CD4-positive, alpha-beta T cell (primary cell): ENCODE measurements around the gene ATP5MG. TPM values are rescaled to one million over a fixed set of nuclear protein-coding genes. Genes with fewer than 3 reads are reported as not detected.
A peak's percentile ranks its signal among the peaks of the same experiment; 100 is the strongest.

Experiments
- ATAC-seq: fragments of 200-7000 bp; cut with Tn5 transposase; one replicate; pipeline ENCODE4 v1.10.0; 2022; ENCODE audit warnings: mild to moderate bottlenecking; ENCODE audit not compliant: poor library complexity
- CTCF ChIA-PET: fragments of 350-600 bp; sonication (Branson Sonifier 250); formaldehyde crosslinking; loops from one replicate; lab custom pipeline; 2021; ENCODE audit warnings: antibody characterized with exemption, inconsistent platforms; lab: Charles Lee
- POLR2A ChIA-PET: fragments of 350-600 bp; sonication (Branson Sonifier 250); formaldehyde crosslinking; loops from one replicate; lab custom pipeline; 2021; ENCODE audit warnings: antibody characterized with exemption, inconsistent platforms; lab: Charles Lee
- DNase-seq, 14 experiments: peaks; one replicate each; pipeline ENCODE4 v3.0.0-alpha.2; 2013 to 2020; ENCODE audit warnings: mixed read lengths in 2 of 14
- H3K27ac ChIP-seq, 2 donors: one replicate each; pipeline versions ENCODE4 v1.5.1 to v1.7.0; 2013; ENCODE audit warnings: low read length in 2 of 2, low read depth in 1 of 2, mild to moderate bottlenecking in 1 of 2
- H3K27me3 ChIP-seq, 2 experiments: 1 replicate in 1 of 2; 2 replicates in 1 of 2; pipeline versions ENCODE4 v1.6.1 to v1.7.0; 2013; ENCODE audit warnings: low read length in 2 of 2, control low read depth in 1 of 2, mild to moderate bottlenecking in 1 of 2, moderate library complexity in 1 of 2; ENCODE audit not compliant: insufficient read depth in 2 of 2, control insufficient read depth in 1 of 2
- H3K36me3 ChIP-seq: one replicate; pipeline ENCODE4 v1.6.1; 2013; ENCODE audit warnings: low read length, control low read depth; ENCODE audit not compliant: insufficient read depth
- H3K4me1 ChIP-seq: one replicate; pipeline ENCODE4 v1.6.1; 2013; ENCODE audit warnings: low read length, control low read depth; ENCODE audit not compliant: insufficient read depth
- H3K4me3 ChIP-seq: one replicate; pipeline ENCODE4 v1.5.1; 2013; ENCODE audit warnings: mild to moderate bottlenecking, low read length, moderate library complexity
- H3K9me3 ChIP-seq, 2 experiments: 1 replicate in 1 of 2; 2 replicates in 1 of 2; pipeline versions ENCODE4 v1.6.1 to v1.7.0; 2013; ENCODE audit warnings: low read length in 2 of 2, mild to moderate bottlenecking in 2 of 2, control low read depth in 1 of 2, moderate library complexity in 1 of 2; ENCODE audit not compliant: control insufficient read depth in 1 of 2, insufficient read depth in 1 of 2
- H3K27ac Mint-ChIP-seq: one replicate; pipeline ENCODE4 v1.8.0; 2020; ENCODE audit warnings: mixed read lengths
- H3K27me3 Mint-ChIP-seq: one replicate; pipeline ENCODE4 v1.8.0; 2021; ENCODE audit warnings: mixed read lengths
- H3K36me3 Mint-ChIP-seq: one replicate; pipeline ENCODE4 v1.8.0; 2021; ENCODE audit warnings: low read depth, mixed read lengths
- H3K4me1 Mint-ChIP-seq: one replicate; pipeline ENCODE4 v1.8.0; 2021; ENCODE audit warnings: low read depth, mixed read lengths
- H3K4me3 Mint-ChIP-seq: one replicate; pipeline ENCODE4 v1.8.0; 2020; ENCODE audit warnings: mild to moderate bottlenecking, mixed read lengths
- H3K9me3 Mint-ChIP-seq: one replicate; pipeline ENCODE4 v1.8.0; 2020; ENCODE audit warnings: mixed read lengths
- CTCF ChIP-seq: fragments of 200-600 bp; IDR thresholded peaks from one replicate; pipeline ENCODE4 v1.8.0; 2022; ENCODE audit warnings: antibody characterized with exemption, mild to moderate bottlenecking
- intact Hi-C, 2 experiments: fragments of 100-400 bp; cut with DNase I in 1 of 2; cut with micrococcal nuclease in 1 of 2; formaldehyde crosslinking; loops; one replicate each; pipeline versions ENCODE4 v1.15.1 to v1.9.0; 2023 to 2025; cut with DNase I, micrococcal nuclease
- total RNA-seq, 174 experiments: library from RNA in 2 of 174; stranded (reverse) in 2 of 174; gene quantifications; one replicate each; pipeline ENCODE4 v1.2.3 and lab custom pipeline; 2021 to 2026

The ATP5MG gene
- total RNA-seq, 2 experiments from 2014 or later = 147 to 153 TPM

GRCh38 chr11:118449316-118449918 lies 48.0 kb downstream of the ATP5MG start:
- POLR2A ChIA-PET = interaction anchor here (1.4 kb wide), 1 partner anchor 14 kb away, joined by 3 read pairs; the partner anchor contains the start of gene KMT2A
- no peak overlapping the region for H3K4me3 Mint-ChIP-seq

GRCh38 chr11:118450451-118450850 lies 49.0 kb downstream of the ATP5MG start:
- intact Hi-C loops = no loop called here
- H3K27me3 ChIP-seq = no peaks in the 10 kb centered on the region
- ATAC-seq = no peak
- DNase-seq = no peak
- H3K36me3 ChIP-seq = peaks cover 36% of the 10 kb centered on the region
- H3K9me3 Mint-ChIP-seq = no peaks in the 10 kb centered on the region
- POLR2A ChIA-PET = interaction anchor here (1.4 to 1.6 kb wide), 2 partner anchors 14 to 15 kb away, joined by 3 to 5 read pairs; partner anchors contain the start of gene KMT2A
- H3K27me3 Mint-ChIP-seq = no peaks in the 10 kb centered on the region
- TF ChIP-seq CTCF = no peak
- peaks cover 14% of the 10 kb centered on the region for H3K4me1 ChIP-seq
- no peak overlapping the region for H3K27ac ChIP-seq
- peaks cover 76% of the 10 kb centered on the region for H3K36me3 Mint-ChIP-seq
- H3K27ac Mint-ChIP-seq = peak overlapping the region; percentile 40
- CTCF ChIA-PET = no interaction called here
- no peaks in the 10 kb centered on the region for H3K9me3 ChIP-seq
- no peak overlapping the region for H3K4me3 Mint-ChIP-seq
- peaks cover 71% of the 10 kb centered on the region for H3K4me1 Mint-ChIP-seq
- H3K4me3 ChIP-seq = no peak overlapping the region

More at GRCh38 chr11:118449316-118449918, 48.0 kb downstream of the ATP5MG start:
- Mint-ChIP-seq H3K27ac (peak overlapping the region; percentile 40), H3K9me3 (no peaks in the 10 kb centered on the region), H3K27me3 (no peaks in the 10 kb centered on the region), H3K36me3 (peaks cover 79% of the 10 kb centered on the region), H3K4me1 (peaks cover 75% of the 10 kb centered on the region)
- intact Hi-C loops = no loop called here
- peaks cover 43% of the 10 kb centered on the region for H3K36me3 ChIP-seq
- no peak for TF ChIP-seq CTCF
- no peak overlapping the region for H3K4me3 ChIP-seq
- ATAC-seq (no peak), DNase-seq (no peak)
- H3K27ac ChIP-seq = no peak overlapping the region
- peaks cover 21% of the 10 kb centered on the region for H3K4me1 ChIP-seq
- no peaks in the 10 kb centered on the region for H3K9me3 ChIP-seq
- CTCF ChIA-PET = no interaction called here
- no peaks in the 10 kb centered on the region for H3K27me3 ChIP-seq

Other genes with a start within 250 kb of the ATP5MG start
- gene SCN4B, start 248.8 kb upstream of the ATP5MG start, total RNA-seq = not detected
- gene SCN2B, start 225.0 kb upstream of the ATP5MG start, total RNA-seq = not detected
- gene JAML, start 176.6 kb upstream of the ATP5MG start, total RNA-seq = 10 to 100 TPM; 26.7 to 30.3 TPM
- gene MPZL3, start 149.2 kb upstream of the ATP5MG start, total RNA-seq = 10 to 100 TPM; 29.0 to 30.2 TPM
- gene MPZL2, start 137.3 kb upstream of the ATP5MG start, total RNA-seq = 1 to 10 TPM in 1 of 2 experiments, under 1 TPM in 1; 0.95 to 1.8 TPM
- gene CD3E, start 96.9 kb upstream of the ATP5MG start, total RNA-seq = 100 to 1,000 TPM; 483 to 515 TPM
- gene CD3D, start 58.9 kb upstream of the ATP5MG start, total RNA-seq = 100 to 1,000 TPM; 265 to 274 TPM
- 100 to 1,000 TPM; 102 to 109 TPM for gene CD3G, start 57.3 kb upstream of the ATP5MG start, total RNA-seq
- gene UBE4A, start 42.0 kb upstream of the ATP5MG start, total RNA-seq = 10 to 100 TPM; 40.1 to 43.0 TPM
- 100 to 1,000 TPM; 135 to 140 TPM for gene KMT2A, start 34.9 kb downstream of the ATP5MG start, total RNA-seq
- gene TTC36, start 125.9 kb downstream of the ATP5MG start, total RNA-seq = under 1 TPM; 0.30 to 0.56 TPM
- 10 to 100 TPM; 18.3 to 18.5 TPM for gene TMEM25, start 129.6 kb downstream of the ATP5MG start, total RNA-seq
- gene IFT46, start 164.3 kb downstream of the ATP5MG start, total RNA-seq = 1 to 10 TPM; 4.9 to 6.3 TPM
- 10 to 100 TPM; 73.7 to 78.6 TPM for gene ARCN1, start 170.8 kb downstream of the ATP5MG start, total RNA-seq
- 1 to 10 TPM; 1.8 to 2.3 TPM for gene PHLDB1, start 206.0 kb downstream of the ATP5MG start, total RNA-seq